HG03064 (cell line): ENCODE measurements around the gene ZBTB47.

Source experiments
- ATAC-seq: cut with Tn5 transposase; IDR thresholded peaks from one replicate; pipeline ENCODE4 v1.9.1; 2021; ENCODE audit warnings: low read depth; ENCODE audit not compliant: unreplicated experiment

Gene ZBTB47

DNA sequence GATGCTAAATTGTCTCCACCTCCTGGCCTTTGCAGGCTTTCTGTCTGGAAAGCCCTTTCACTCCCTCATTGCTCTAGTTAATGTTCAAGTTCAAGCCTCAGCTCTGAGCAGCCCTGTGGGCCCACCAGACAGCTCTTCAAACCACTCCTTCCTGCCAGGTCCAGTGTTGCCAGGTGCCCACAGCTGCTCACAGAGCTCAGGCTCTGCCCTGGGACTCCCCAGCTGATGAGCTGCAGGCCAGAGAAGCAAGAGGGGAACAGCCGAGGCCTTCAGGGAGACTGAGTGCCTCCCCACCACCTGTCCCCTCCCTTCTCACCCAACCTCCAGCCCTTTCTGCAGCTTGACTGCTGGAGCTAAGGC, 1.3 kb upstream of the ZBTB47 start:
- peak; percentile 23 for ATAC-seq

DNA sequence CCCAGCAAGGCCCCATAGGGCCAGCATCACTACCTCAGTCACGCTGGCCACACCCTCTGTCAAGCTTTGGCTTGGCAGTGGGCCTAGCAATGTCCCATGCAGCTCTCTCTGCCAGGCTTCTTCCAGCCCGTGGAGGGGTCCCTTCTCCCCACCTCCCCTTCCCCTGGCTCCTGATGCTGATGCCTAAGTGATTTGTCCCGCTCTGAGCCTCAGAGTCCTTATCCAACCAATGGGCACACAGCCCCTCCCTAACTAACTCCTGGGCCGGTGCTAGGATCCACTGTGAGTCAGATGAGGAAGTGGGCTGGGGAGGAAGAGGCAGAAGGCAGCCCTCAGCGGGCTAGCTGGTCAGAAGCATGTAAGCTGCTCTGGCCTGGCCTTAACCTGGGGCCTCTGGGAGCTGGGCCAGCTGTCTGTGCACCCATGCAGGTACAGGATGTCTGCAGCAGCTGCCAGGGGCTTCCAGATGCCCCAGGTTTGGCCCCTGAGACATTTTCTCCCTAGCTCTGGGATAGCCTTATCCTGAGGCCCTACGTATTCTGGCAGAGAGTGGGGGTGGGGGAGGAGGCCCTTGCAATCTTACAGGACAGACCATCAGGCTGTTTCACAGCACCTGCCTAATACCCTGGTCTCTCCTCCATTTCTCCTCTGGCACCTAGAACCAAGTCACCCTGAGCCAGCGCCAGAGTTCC, 740 bp upstream of the ZBTB47 start:
- peak; percentile 76 for ATAC-seq

DNA sequence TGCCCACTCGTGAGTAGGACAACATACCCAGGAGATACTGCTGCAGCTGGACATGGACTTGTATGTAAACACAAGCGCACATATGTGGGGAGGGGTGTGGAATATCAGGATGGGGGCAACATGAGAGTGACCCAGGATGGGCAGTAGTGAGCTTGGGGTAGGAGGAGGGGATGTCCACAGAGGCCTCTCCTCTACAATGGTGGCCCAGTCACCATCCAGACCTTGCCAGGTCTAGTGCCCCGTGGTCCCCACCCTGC, 266 bp upstream of the ZBTB47 start:
- no peak for ATAC-seq

DNA sequence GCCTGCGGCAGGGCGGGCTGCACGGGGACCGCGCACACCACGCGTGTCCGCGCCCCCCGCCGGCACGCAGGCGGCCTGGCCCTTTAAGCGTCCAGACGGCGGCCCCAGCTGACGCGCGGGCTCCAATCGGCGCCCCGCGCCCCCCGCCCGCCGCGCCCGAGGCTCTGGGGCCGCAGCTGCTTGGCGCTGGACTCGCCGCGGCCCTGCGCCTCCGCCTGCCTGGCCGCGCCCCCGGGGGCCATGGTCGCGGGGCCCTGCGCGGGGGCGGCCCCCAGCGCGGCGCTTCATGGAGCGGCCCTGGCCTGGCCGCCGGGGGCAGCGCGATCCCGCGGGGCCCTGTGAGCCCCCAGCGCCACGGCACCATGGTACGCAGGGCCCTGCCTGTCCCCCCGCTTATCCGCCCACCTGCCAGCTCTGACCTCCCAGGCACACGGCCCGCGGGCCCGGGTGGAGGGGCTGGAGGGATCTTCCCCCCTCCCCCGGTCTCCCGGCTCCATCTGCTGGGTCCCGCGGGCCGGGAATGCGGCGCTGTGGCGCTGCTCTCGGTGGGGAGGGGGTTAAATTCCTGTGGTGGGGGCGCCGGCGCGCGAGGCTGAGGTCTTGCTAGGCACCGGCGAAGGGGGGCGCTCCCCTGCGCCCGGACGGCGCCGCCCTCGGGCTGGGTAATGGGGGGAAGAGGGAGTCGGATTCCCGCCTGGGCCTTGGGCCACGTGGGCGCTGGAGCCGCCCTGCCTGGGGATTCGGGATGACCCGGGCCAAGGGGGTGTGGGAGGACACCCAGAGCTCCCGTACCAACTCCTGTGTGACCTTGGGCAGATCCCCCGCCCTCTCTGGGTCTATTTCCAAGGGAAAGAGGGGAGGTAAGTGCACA, 1.1 kb downstream of the ZBTB47 start:
- ATAC-seq, result no peak

DNA sequence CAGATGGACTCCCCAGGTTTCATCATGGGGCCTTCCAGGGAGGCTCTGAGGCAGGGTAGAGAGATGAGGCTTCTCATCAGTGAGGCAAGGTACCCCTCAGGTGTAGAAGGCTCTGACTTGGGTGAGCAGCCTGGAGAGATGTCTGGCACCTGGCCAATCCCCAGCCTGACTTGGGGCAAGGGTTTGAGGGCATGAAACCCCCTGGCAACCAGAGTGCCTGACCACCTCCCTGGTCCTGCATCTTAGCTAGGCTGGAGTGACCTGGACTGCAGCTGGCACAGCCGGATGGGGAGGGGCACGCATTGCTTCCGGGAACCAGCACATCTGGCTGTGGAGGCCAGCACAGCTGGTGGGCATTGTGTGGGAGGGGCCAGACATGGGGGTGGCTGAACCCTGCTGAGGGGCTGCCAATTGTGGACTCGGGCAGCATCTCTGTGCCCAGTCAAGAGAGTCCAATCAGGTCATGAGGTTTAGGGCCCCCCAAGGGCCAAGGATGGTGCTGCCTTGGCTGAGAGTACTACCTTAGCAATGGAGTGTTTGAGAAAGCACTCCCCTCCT, 1.9 kb downstream of the ZBTB47 start:
- ATAC-seq, result no peak

DNA sequence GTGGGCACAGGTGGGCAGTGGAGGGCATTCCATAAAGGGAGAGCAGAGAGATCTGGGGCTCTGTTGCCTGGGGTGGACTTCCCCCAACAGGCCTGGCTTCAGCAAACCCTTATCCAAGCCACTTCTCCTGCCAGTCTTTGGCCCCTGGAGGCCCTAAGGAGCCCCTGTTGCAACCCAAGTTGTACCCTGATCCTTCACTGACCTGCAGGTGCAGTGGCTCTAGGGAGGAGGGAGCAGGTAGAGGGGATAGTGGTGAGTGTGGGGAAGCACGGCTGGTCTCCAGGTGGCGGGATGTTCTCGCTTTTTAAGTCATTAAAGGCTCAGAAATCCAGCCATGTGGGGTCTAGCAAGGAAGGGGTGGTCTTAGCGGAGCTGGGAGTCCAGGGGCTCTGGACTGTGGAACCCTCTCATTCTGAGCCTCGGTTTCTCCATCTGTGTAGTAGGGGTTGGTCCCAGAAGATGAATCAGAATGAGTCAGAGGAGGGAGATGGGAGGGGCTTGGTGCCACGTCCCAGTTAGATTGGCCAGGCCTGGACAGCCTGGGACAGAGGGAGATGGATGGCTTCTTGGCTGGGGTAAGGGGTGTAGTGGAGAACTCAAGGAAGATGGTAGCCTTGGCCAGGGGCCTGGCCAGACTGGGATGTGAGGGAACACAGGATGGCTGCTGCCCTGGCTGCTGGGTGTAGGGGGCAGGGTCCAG, 2.6 kb downstream of the ZBTB47 start:
- no peak for ATAC-seq

DNA sequence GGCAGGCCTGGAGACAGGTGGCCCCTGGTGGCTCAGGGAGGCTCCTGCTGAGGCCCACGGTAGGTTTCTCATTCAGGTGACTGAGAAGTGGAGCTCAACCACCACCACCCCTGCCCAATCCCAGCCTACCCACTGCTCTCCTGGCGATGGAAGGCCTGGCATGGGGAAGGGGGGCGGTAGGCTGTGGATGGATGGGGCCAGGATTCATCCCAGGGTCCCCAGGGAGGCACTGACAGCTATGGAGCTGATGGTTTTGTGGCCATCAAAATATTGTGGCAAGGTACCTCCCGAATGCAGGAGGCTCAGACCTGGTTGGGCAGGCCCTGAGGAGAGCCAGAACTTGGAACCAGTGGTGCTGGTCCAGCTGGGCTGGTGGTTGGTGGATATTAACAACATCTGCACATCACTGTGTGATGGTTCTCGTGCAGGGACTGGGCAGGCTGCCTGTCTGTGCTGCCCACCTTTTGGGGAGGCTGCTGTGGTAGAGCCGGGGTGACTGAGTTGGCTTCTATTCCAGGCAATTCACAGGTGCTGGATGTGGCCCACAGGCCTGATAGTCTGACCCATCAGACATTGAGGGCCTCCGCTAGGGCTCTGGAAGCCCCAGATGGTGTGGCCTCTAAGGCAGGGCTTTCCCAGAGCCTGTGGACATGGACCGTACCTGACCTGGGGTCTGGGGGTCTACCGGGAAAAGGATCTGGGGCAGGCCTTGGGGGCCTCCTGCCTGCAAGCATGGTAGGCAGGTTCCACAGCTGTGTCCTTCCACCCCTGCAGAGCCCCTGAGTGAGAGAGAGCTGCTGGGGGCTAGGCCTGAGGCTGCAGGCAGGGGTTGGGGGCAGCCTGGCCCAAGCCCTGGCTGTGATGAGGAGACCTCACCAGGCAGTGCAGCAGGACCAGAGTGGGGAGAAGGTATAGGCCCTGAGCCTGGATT, 3.4 kb downstream of the ZBTB47 start:
- no peak for ATAC-seq

DNA sequence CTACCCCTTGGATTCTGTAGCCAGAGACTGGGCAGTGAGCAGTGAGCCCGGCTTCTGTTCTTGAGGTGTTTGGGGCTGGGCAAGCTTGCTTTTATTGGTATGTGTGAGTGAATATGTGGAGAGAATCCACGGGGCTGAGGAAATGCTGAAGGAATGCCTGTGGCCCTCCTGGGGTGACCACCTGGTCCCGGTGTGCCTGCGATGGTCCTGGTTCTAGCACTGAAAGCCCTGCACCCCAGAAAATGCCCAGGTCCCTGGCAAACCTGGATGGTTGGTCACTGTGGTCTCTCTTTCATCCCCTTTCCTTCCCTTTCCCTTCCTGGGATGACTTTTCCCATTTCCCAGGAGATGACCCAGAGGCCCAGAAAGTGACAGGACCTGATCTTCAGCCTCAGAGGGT, 4.2 kb downstream of the ZBTB47 start:
- no peak for ATAC-seq

DNA sequence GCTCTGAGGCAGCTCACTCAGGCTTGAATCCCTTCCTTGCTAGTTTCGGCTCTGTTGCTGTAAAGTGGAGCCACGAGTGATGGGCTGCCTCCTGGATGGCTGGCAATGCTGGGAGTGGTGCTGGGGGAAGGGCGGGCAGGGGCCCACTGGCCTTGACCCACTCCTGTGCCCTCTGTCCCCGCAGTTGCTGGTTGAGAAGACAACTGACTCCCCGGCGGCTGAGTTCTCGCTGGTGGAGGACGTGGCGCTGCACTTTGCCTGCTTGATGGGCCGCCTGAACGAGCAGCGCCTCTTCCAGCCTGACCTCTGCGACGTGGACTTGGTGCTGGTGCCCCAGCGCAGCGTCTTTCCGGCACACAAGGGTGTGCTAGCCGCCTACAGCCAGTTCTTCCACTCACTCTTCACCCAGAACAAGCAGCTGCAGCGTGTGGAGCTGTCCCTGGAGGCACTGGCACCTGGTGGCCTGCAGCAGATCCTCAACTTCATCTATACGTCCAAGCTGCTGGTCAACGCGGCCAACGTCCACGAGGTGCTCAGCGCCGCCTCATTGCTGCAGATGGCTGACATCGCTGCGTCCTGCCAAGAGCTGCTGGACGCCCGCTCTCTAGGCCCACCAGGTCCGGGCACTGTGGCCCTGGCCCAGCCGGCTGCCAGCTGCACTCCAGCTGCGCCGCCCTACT, 4.7 kb downstream of the ZBTB47 start:
- ATAC-seq, result no peak

DNA sequence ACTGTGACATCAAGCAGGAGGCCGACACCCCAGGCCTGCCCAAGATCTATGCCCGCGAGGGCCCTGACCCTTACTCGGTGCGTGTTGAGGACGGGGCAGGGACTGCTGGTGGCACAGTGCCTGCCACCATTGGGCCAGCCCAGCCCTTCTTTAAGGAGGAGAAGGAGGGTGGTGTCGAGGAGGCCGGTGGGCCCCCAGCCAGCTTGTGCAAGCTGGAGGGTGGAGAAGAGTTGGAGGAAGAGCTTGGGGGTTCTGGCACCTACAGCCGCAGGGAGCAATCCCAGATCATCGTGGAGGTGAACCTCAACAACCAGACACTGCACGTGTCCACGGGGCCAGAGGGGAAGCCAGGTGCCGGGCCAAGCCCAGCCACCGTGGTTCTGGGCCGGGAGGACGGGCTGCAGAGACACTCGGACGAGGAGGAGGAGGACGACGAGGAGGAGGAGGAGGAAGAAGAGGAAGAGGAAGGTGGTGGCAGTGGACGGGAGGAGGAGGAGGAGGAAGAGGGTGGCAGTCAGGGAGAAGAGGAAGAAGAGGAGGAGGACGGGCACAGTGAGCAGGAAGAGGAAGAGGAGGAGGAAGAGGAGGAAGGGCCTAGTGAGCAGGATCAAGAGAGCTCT, 5.4 kb downstream of the ZBTB47 start:
- no peak for ATAC-seq

DNA sequence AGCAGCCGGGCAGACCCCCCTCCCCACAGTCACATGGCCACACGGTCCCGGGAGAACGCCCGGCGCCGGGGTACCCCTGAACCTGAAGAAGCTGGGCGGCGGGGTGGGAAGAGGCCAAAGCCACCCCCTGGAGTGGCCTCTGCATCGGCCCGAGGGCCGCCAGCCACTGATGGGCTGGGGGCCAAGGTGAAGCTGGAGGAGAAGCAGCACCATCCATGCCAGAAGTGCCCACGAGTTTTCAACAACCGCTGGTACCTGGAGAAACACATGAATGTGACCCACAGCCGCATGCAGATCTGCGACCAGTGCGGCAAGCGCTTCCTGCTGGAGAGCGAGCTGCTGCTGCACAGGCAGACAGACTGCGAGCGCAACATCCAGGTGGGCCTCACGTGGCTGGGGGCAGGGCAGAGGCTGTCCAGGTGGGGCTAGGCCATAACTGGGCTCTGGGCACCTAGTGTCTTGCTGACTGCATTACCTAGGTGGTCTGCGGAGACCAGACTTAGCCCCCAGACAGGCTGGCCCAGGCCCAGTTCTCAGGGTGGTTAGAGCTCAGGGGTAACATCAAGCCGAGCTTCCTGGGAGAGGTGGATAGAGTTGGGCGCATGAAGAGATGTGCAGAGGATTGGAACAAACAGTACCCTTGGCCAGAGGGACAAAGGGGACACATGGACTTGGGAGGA, 6.1 kb downstream of the ZBTB47 start:
- no peak for ATAC-seq

DNA sequence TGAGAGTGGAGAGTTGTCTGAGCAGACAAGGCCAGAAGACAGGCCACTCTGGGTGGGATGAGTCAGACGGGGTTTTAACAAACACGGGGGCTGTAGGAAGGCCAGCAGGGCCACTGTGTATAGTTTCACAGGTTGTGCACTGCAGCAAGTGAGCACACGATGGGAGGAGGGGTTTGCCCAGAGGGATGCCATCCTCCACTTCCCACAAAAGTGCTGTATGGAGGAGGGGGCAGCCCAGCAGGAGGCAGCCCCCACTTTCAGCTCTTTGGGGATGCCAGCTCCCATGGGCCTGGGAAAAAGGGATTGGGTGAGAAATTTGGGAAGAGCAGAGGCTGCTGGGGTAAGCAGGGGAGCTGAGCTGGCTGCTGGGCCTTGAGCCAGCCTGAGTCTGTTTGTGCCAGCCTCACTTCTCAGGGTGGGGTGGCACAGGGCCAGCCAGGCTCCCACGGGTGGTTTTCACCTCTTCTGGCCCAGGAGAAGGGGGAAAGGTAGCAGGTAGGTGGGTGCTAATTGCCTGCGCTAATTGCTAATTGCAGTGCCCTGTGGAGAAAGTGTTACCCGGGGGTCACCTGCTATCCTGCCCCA, 6.7 kb downstream of the ZBTB47 start:
- ATAC-seq, result no peak

DNA sequence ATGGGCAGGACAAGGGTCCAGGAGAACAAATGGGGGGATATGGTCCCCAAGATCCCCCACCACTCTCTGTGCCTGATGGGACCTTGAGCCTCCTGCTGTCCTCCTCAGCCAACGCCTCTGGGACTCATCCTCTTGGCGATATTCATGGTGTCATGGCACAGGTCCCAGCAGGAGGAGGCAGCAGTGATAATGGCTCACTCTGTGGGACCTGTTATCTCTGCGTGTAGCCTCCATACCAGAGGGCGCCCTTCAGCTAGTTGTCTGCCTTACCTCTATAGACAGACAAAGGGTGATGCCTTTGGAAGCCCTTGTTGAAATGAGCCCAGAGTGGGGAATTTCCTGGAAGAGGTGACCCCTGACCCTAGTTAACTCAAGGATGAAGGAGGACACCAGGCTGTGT, 7.4 kb downstream of the ZBTB47 start:
- ATAC-seq, result no peak

DNA sequence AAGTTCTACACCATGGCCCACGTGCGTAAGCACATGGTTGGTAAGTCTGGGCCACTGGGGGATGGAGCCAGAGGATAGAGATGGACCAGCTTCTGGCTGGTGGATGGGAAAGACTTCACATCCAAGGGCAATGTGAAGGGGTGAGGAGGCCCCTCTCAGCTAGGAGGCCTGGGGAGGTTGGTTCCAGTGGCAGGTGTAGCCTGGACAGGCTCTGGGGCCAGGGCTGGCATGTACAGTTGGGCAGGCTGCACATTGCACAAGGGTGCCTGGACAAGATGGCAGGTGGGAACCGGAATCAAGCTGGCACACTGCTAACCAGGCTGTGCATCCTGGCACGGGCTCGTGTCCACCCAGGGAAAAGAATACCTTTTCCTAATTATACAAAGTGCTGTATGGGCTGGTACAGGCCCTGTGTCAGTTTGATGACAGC, 8.1 kb downstream of the ZBTB47 start:
- no peak for ATAC-seq

DNA sequence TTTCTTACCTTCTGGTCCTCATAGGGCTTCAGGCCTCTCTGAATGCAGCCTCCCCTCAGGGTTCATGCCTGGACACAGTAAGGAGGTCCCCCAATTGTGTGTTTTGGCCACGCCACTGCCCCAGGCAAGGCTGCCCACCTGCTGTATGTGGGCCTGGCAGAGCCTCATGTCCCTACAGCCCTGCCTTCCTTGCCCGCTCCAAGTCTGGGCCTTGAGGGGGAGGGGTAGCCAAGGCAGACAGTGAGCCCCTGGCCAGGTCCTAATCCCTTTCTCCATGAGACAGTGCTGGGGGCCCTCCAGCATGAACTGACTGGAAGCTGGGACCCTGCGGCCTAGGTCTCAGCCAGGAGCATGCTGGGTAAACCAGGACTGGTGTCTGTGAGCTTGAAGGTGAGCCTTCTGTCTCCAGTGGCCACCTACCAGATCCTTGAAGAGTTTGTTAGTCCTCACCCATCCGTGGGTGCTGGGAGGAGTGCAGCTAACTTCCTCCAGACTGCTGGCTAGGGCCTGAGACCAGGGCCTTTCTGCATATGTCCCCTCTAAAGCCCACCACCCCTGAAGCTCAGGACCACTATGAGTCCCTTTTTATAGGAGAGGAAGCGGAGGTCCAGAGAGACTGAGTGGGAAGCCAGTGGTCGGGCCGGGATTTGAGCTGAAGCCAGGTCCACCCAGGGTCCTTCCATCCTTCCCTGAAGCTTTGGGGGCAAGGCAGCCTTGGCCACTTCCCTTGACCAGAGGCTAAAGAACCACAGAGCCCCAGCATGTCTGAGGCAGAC, 8.7 kb downstream of the ZBTB47 start:
- no peak for ATAC-seq

DNA sequence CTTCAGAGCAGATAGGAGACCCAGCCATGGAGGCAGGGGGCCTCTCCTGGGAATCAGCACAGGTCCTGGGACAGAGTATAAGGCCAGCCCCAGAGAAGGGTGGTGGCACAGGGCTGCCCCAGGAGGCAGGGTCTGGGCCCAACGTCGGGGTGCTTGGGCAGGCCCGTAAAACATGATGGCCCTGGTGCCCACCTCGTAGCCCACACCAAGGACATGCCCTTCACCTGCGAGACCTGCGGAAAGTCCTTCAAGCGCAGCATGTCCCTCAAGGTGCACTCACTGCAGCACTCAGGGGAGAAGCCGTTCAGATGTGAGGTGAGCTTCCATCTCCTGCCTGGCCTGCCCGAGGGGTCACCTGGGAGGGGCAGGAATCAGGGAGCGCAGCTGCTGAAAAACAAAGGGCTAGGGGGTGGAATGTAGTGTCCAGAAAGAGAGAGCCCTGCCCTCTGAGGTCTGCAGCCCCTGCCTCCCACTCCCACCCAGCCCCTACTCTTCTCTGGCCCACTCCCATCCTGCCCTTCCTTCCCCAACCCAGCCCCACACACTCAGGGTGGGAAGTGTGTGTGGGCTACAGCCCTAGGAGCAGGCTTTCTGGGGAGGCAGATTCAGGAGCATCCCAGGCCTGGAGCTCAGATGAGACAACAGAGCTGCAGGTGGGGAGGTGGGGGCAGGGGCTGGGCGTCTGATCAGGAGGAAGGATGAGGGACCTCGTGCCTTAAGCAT, 9.5 kb downstream of the ZBTB47 start:
- ATAC-seq, result no peak
